ENCODE measurements around the gene NATD1. TPM values are rescaled to one million over a fixed set of nuclear protein-coding genes. Genes with fewer than 3 reads are reported as not detected.

The NATD1 gene
- polyA plus RNA-seq, 1 of the 3 experiments (the other 2 are of a cell fraction) = 3.9 TPM

GRCh38 chr17:21249086-21249795, 4.0 kb downstream of the NATD1 start:
- no peak overlapping the region for H3K4me3 ChIP-seq (ENCODE audit: low read depth in 2 of 2, low read length in 1 of 2)
- no peaks in the 10 kb centered on the region for H3K9me3 ChIP-seq
- H3K27ac ChIP-seq (ENCODE audit: low read depth in 2 of 2, low read length in 1 of 2) = no peak overlapping the region
- ChIA-PET CTCF (interaction anchor here (1.2 to 1.7 kb wide), 4 partner anchors 10 to 263 kb away, joined by 3 to 7 read pairs (median 6); no protein-coding TSS in a partner anchor), POLR2A (no interaction called here)
- TF ChIP-seq GABPA (IDR thresholded peaks at IDR 0.05; ENCODE audit: low read depth) (no peak), TAF1 (IDR thresholded peaks at IDR 0.05; ENCODE audit: borderline replicate concordance, low read depth, low read length) (no peak), YY1 (IDR thresholded peaks at IDR 0.05; ENCODE audit: low read depth) (no peak), NFIC (IDR thresholded peaks at IDR 0.05; ENCODE audit: borderline replicate concordance) (no peak), PBX3 (IDR thresholded peaks at IDR 0.05) (no peak), MXI1 (IDR thresholded peaks at IDR 0.05; ENCODE audit: low read depth, low read length) (no peak), POLR2AphosphoS5 (IDR thresholded peaks at IDR 0.05; ENCODE audit: low read depth, low read length) (no peak), FOSL2 (IDR thresholded peaks at IDR 0.05; ENCODE audit: borderline replicate concordance, low read depth) (no peak)
- no peak overlapping the region for H3K9ac ChIP-seq
- no peaks in the 10 kb centered on the region for H3K36me3 ChIP-seq (replicated peaks in 1 of 2; ENCODE audit: control insufficient read depth in 1 of 2, insufficient read depth in 2 of 2, low read length in 1 of 2)
- H3K9me2 ChIP-seq = no peaks in the 10 kb centered on the region
- no peak for DNase-seq
- H3K4me1 ChIP-seq (ENCODE audit: control insufficient read depth in 1 of 2, insufficient read depth in 2 of 2, low read depth in 1 of 2, low read length in 1 of 2) = peaks cover 0 to 8% of the 10 kb centered on the region in 2 experiments; a peak in 1 of 4 replicates
- no peak overlapping the region for H3K4me2 ChIP-seq
- WGBS (ENCODE audit: low lambda C conversion rate) = 83% methylated on average over 9 of the region's 12 CpGs
- no peaks in the 10 kb centered on the region for H4K20me1 ChIP-seq (ENCODE audit: insufficient read depth)
- no peak overlapping the region for H2AFZ ChIP-seq (ENCODE audit: low read depth)
- H3K79me2 ChIP-seq (ENCODE audit: insufficient read depth) = no peaks in the 10 kb centered on the region
- no peaks in the 10 kb centered on the region for H3K27me3 ChIP-seq (ENCODE audit: insufficient read depth)
- H3F3A ChIP-seq (replicated peaks; ENCODE audit: insufficient read depth) = no peaks in the 10 kb centered on the region

- H3K9me3 ChIP-seq = no peaks in the 10 kb centered on the region
- 33% methylated on average over 1 of the region's 4 CpGs for WGBS (ENCODE audit: low lambda C conversion rate)
- no peaks in the 10 kb centered on the region for H3K9me2 ChIP-seq
- H4K20me1 ChIP-seq (ENCODE audit: insufficient read depth) = no peaks in the 10 kb centered on the region
- no peaks in the 10 kb centered on the region for H3K27me3 ChIP-seq (ENCODE audit: insufficient read depth)
- no peak overlapping the region for H3K4me3 ChIP-seq (ENCODE audit: low read depth in 2 of 2, low read length in 1 of 2)
- no peak overlapping the region for H3K9ac ChIP-seq
- no peak for DNase-seq
- CTCF ChIA-PET = interaction anchor here (1.2 kb wide), 1 partner anchor 119 kb away, joined by 3 read pairs; no protein-coding TSS in a partner anchor
- no peak overlapping the region for H2AFZ ChIP-seq (ENCODE audit: low read depth)
- H3K36me3 ChIP-seq (replicated peaks in 1 of 2; ENCODE audit: control insufficient read depth in 1 of 2, insufficient read depth in 2 of 2, low read length in 1 of 2) = no peaks in the 10 kb centered on the region
- no peak for TF ChIP-seq MXI1 (IDR thresholded peaks at IDR 0.05; ENCODE audit: low read depth, low read length)
- TF ChIP-seq MAX (IDR thresholded peaks at IDR 0.05; ENCODE audit: low read depth) = no peak
- no peak for TF ChIP-seq REST (IDR thresholded peaks at IDR 0.05; ENCODE audit: low read depth, low read length)
- no peak for TF ChIP-seq USF1 (IDR thresholded peaks at IDR 0.05; ENCODE audit: borderline replicate concordance, low read depth)
- no peak for TF ChIP-seq SMC3 (IDR thresholded peaks at IDR 0.05; ENCODE audit: low read depth, low read length)
- no peak for TF ChIP-seq YY1 (IDR thresholded peaks at IDR 0.05; ENCODE audit: low read depth)
- no peak for TF ChIP-seq RAD21 (IDR thresholded peaks at IDR 0.05; ENCODE audit: low read length)
- no peak for TF ChIP-seq SIN3A (IDR thresholded peaks at IDR 0.05; ENCODE audit: borderline replicate concordance, low read depth, low read length)
- TF ChIP-seq USF2 (IDR thresholded peaks at IDR 0.05; ENCODE audit: borderline replicate concordance, low read depth, low read length) = no peak
- no peak for TF ChIP-seq RXRA (IDR thresholded peaks at IDR 0.05; ENCODE audit: borderline replicate concordance, low read depth)
- no peak for TF ChIP-seq FOXJ3 (CRISPR knock-in tag; IDR thresholded peaks at IDR 0.05)
- no peak for TF ChIP-seq FOSL2 (IDR thresholded peaks at IDR 0.05; ENCODE audit: borderline replicate concordance, low read depth)
- TF ChIP-seq IRF3 (IDR thresholded peaks at IDR 0.05; ENCODE audit: low read depth, low read length) = no peak
- TF ChIP-seq TEAD4 (IDR thresholded peaks at IDR 0.05; ENCODE audit: borderline replicate concordance, insufficient read depth) = no peak
- H3F3A ChIP-seq (replicated peaks; ENCODE audit: insufficient read depth) = no peaks in the 10 kb centered on the region
- H3K4me2 ChIP-seq = no peak overlapping the region
- no peak overlapping the region for H3K27ac ChIP-seq (ENCODE audit: low read depth in 2 of 2, low read length in 1 of 2)
- no peaks in the 10 kb centered on the region for H3K79me2 ChIP-seq (ENCODE audit: insufficient read depth)
- peaks cover 0 to 3% of the 10 kb centered on the region in 2 experiments; a peak in 1 of 4 replicates for H3K4me1 ChIP-seq (ENCODE audit: control insufficient read depth in 1 of 2, insufficient read depth in 2 of 2, low read depth in 1 of 2, low read length in 1 of 2)
- POLR2A ChIA-PET = no interaction called here
Measured at GRCh38 chr17:21248500-21248899, 4.7 kb downstream of the NATD1 start.

All from SK-N-SH (cell line).